ENCODE results near the gene COG6. TPM values are rescaled to one million over a fixed set of nuclear protein-coding genes. Genes with fewer than 3 reads are reported as not detected.

The COG6 gene
- total and polyA plus RNA-seq, 4 donors: 4.5 to 10.7 (median 8.0) TPM

DNA sequence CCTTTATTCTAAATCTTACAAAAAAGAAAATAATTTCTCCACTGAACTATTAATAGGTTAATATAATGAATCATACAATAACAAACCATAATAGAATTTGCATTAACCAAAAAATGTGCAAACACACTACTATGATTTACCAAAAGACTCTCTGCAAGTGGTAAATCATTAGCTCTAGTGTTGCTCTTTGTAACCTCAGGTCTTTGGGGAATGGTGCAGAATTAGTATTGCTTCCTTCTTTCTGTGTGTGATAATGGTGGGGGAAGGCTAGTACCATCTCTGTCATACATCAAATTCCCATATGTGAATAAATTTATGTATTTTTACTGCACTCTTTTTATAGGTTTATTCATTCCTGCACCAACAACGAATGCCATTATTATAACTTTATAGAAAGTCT lies 105.1 kb downstream of the COG6 start:
- Histone ChIP-seq H3K36me3 (ENCODE audit: control insufficient read depth in 4 of 4, insufficient read depth in 3 of 4, low read depth in 1 of 4, low read length in 3 of 4) (no peaks in the 10 kb centered on the region), H3K27me3 (ENCODE audit: control insufficient read depth in 4 of 4, insufficient read depth in 4 of 4, low read length in 3 of 4) (no peaks in the 10 kb centered on the region), H3K27ac (ENCODE audit: low read depth in 1 of 2, low read length in 2 of 2) (no peak overlapping the region), H3K4me1 (ENCODE audit: control insufficient read depth in 4 of 4, insufficient read depth in 4 of 4, low read length in 3 of 4) (peaks cover 0 to 9% (median 1%) of the 10 kb centered on the region in 4 donors), H3K9ac (ENCODE audit: low read depth in 1 of 2, low read length in 2 of 2) (no peak overlapping the region), H3K9me3 (ENCODE audit: control insufficient read depth in 4 of 4, low read length in 3 of 4) (no peaks in the 10 kb centered on the region), H3K4me3 (ENCODE audit: low read depth in 1 of 3, low read length in 3 of 3) (no peak overlapping the region)
- TF ChIP-seq, protein P1, sequence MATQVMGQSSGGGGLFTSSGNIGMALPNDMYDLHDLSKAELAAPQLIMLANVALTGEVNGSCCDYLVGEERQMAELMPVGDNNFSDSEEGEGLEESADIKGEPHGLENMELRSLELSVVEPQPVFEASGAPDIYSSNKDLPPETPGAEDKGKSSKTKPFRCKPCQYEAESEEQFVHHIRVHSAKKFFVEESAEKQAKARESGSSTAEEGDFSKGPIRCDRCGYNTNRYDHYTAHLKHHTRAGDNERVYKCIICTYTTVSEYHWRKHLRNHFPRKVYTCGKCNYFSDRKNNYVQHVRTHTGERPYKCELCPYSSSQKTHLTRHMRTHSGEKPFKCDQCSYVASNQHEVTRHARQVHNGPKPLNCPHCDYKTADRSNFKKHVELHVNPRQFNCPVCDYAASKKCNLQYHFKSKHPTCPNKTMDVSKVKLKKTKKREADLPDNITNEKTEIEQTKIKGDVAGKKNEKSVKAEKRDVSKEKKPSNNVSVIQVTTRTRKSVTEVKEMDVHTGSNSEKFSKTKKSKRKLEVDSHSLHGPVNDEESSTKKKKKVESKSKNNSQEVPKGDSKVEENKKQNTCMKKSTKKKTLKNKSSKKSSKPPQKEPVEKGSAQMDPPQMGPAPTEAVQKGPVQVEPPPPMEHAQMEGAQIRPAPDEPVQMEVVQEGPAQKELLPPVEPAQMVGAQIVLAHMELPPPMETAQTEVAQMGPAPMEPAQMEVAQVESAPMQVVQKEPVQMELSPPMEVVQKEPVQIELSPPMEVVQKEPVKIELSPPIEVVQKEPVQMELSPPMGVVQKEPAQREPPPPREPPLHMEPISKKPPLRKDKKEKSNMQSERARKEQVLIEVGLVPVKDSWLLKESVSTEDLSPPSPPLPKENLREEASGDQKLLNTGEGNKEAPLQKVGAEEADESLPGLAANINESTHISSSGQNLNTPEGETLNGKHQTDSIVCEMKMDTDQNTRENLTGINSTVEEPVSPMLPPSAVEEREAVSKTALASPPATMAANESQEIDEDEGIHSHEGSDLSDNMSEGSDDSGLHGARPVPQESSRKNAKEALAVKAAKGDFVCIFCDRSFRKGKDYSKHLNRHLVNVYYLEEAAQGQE (IDR thresholded peaks at IDR 0.05): no peak
- TF ChIP-seq HNF4G (IDR thresholded peaks at IDR 0.05) (no peak), HNF4A (conservative IDR thresholded peaks at IDR 0.05) (peak in 1 of 2 donors; percentile 23), TAF1 (conservative IDR thresholded peaks at IDR 0.05) (no peak)
- TF ChIP-seq, protein P2, sequence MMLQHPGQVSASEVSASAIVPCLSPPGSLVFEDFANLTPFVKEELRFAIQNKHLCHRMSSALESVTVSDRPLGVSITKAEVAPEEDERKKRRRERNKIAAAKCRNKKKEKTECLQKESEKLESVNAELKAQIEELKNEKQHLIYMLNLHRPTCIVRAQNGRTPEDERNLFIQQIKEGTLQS (IDR thresholded peaks at IDR 0.05): no peak
- WGBS: 77% methylated on average over 1 of the region's 1 CpG
- no peak for DNase-seq (ENCODE audit: low spot score)

DNA sequence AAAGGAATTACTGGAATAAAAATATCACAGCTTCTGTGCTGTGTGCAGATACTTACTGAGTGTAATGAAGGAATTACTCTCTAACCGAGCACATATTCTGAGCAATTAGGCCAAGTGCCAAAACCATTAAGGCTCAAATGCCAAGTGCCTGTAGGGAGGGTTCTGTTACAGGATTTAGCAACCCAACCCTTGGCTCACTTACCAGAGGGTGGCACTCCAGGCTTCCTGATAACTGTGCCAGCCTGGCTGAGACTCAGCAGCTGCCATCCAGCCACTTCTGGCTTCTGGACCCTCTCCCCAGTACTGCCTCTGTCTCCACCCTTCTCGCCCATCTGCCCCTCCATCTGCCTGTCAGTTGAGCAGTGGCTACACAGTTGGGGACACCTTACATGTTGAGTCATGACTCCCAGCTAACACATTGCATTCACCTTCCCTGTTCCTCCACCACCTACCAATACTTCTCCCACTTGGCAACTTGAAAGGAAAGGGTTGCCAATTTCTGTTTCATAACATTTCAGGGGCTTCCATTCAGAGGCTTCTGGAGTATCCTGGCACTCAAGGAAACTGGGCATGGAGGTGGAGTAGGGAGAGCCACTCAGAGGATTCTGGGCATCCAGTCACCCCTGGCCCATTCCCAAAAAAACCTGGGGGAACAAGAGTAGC lies 110.5 kb downstream of the COG6 start:
- H3K9ac ChIP-seq (ENCODE audit: low read depth in 1 of 2, low read length in 2 of 2): no peak overlapping the region
- WGBS: 41% methylated on average over 2 of the region's 2 CpGs
- TF ChIP-seq JUND (IDR thresholded peaks at IDR 0.05): no peak
- TF ChIP-seq, protein P3, sequence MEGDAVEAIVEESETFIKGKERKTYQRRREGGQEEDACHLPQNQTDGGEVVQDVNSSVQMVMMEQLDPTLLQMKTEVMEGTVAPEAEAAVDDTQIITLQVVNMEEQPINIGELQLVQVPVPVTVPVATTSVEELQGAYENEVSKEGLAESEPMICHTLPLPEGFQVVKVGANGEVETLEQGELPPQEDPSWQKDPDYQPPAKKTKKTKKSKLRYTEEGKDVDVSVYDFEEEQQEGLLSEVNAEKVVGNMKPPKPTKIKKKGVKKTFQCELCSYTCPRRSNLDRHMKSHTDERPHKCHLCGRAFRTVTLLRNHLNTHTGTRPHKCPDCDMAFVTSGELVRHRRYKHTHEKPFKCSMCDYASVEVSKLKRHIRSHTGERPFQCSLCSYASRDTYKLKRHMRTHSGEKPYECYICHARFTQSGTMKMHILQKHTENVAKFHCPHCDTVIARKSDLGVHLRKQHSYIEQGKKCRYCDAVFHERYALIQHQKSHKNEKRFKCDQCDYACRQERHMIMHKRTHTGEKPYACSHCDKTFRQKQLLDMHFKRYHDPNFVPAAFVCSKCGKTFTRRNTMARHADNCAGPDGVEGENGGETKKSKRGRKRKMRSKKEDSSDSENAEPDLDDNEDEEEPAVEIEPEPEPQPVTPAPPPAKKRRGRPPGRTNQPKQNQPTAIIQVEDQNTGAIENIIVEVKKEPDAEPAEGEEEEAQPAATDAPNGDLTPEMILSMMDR (IDR thresholded peaks at IDR 0.05; ENCODE audit: low read depth, low read length, missing input control): peak; percentile 26
- peak; percentile 60 to 75 for TF ChIP-seq RAD21 (IDR thresholded peaks at IDR 0.05)

DNA sequence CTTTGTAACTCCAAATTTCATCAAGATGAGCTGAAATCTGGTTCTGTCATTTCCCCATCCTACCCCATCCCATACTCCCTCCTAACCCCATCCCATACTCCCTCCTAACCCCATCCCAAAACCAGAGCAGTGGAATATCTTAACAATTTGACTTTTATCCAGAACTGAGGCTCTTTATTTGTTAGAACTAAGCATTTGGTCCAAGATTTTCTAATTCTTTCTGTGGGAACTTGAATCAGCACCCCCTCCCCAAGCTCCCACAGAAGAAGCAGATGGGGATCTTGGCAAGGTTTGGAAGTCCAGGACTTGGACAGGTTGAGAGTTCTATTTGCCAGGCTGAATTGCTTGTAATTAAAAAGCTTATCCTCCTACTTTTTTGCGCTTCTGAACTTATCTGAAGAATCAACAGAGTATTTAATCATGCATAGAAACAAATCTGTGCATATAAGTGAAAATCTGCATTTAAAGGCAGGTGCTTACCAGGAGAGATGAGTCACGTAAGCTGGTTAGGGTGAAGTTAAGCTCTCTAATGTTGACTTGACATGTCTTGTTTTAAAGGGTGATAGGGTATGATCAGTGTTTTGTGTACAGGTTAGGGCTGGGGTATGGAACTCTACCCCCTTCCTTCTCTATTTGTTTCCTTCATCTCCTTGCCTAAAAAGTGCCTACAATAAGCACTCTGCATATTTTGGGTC lies 111.1 kb downstream of the COG6 start:
- Histone ChIP-seq H3K9me3 (ENCODE audit: control insufficient read depth in 4 of 4, low read length in 3 of 4) (no peaks in the 10 kb centered on the region), H3K9ac (ENCODE audit: low read depth in 1 of 2, low read length in 2 of 2) (no peak overlapping the region), H3K36me3 (ENCODE audit: control insufficient read depth in 4 of 4, insufficient read depth in 3 of 4, low read depth in 1 of 4, low read length in 3 of 4) (no peaks in the 10 kb centered on the region), H3K4me3 (ENCODE audit: low read depth in 1 of 3, low read length in 3 of 3) (no peak overlapping the region), H3K4me1 (ENCODE audit: control insufficient read depth in 4 of 4, insufficient read depth in 4 of 4, low read length in 3 of 4) (peaks cover 5 to 18% (median 10%) of the 10 kb centered on the region in 4 donors), H3K27ac (ENCODE audit: low read depth in 1 of 2, low read length in 2 of 2) (no peak overlapping the region), H3K27me3 (ENCODE audit: control insufficient read depth in 4 of 4, insufficient read depth in 4 of 4, low read length in 3 of 4) (no peaks in the 10 kb centered on the region)
- DNase-seq (ENCODE audit: low spot score): no peak
- 88% methylated on average over 2 of the region's 2 CpGs for WGBS
- TF ChIP-seq NR2F2 (IDR thresholded peaks at IDR 0.05) (no peak), EGR1 (IDR thresholded peaks at IDR 0.05; ENCODE audit: low read depth in 2 of 2) (no peak), RXRA (IDR thresholded peaks at IDR 0.05) (no peak), SP1 (IDR thresholded peaks at IDR 0.05) (no peak), YY1 (IDR thresholded peaks at IDR 0.05) (no peak), FOXA2 (IDR thresholded peaks at IDR 0.05) (no peak)
- TF ChIP-seq, protein P3 (IDR thresholded peaks at IDR 0.05; ENCODE audit: low read depth, low read length, missing input control): no peak
- TF ChIP-seq, protein P1 (IDR thresholded peaks at IDR 0.05): no peak
- TF ChIP-seq, protein P2 (IDR thresholded peaks at IDR 0.05): no peak

More for the DNA sequence above, 110.5 kb downstream of the COG6 start:
- Histone ChIP-seq H3K4me3 (ENCODE audit: low read depth in 1 of 3, low read length in 3 of 3) (no peak overlapping the region), H3K9me3 (ENCODE audit: control insufficient read depth in 4 of 4, low read length in 3 of 4) (no peaks in the 10 kb centered on the region), H3K27ac (ENCODE audit: low read depth in 1 of 2, low read length in 2 of 2) (no peak overlapping the region), H3K4me1 (ENCODE audit: control insufficient read depth in 4 of 4, insufficient read depth in 4 of 4, low read length in 3 of 4) (peaks cover 5 to 17% (median 10%) of the 10 kb centered on the region in 4 donors), H3K27me3 (ENCODE audit: control insufficient read depth in 4 of 4, insufficient read depth in 4 of 4, low read length in 3 of 4) (no peaks in the 10 kb centered on the region), H3K36me3 (ENCODE audit: control insufficient read depth in 4 of 4, insufficient read depth in 3 of 4, low read depth in 1 of 4, low read length in 3 of 4) (no peaks in the 10 kb centered on the region)
- DNase-seq (ENCODE audit: low spot score): no peak

Measured in liver (tissue), 9 donors.